HEK293 (cell line): Measurements from ENCODE around the gene RASL11B.

Experiments
- KLF1 ChIP-seq: fragments of 450-650 bp; formaldehyde crosslinking; IDR thresholded peaks from 2 replicates; pipeline ENCODE4 v1.5.1; 2016; ENCODE audit warnings: missing biosample characterization, missing genetic modification characterization
- KLF10 ChIP-seq: fragments of 450-650 bp; IDR thresholded peaks from 2 replicates; pipeline ENCODE4 v1.5.1; 2018; ENCODE audit warnings: missing biosample characterization, mild to moderate bottlenecking, missing genetic modification characterization
- REPIN1 ChIP-seq: fragments of 450-650 bp; formaldehyde crosslinking; IDR thresholded peaks from 2 replicates; pipeline ENCODE4 v1.5.1; 2017; ENCODE audit warnings: missing biosample characterization, missing genetic modification characterization, low read depth
- ZBTB8A ChIP-seq: fragments of 450-650 bp; formaldehyde crosslinking; IDR thresholded peaks from 2 replicates; pipeline ENCODE4 v1.5.1; 2016; ENCODE audit warnings: missing biosample characterization, missing genetic modification characterization
- ZNF10 ChIP-seq: fragments of 450-650 bp; formaldehyde crosslinking; IDR thresholded peaks from 2 replicates; pipeline ENCODE4 v1.5.1; 2017; ENCODE audit warnings: missing biosample characterization, missing genetic modification characterization
- ZNF114 ChIP-seq: fragments of 450-650 bp; formaldehyde crosslinking; IDR thresholded peaks from 2 replicates; pipeline ENCODE4 v1.5.0; 2017; ENCODE audit warnings: missing biosample characterization, missing genetic modification characterization
- ZNF157 ChIP-seq: fragments of 450-650 bp; formaldehyde crosslinking; IDR thresholded peaks from 2 replicates; pipeline ENCODE4 v1.5.1; 2016; ENCODE audit warnings: missing biosample characterization, missing genetic modification characterization
- ZNF175 ChIP-seq: fragments of 450-650 bp; formaldehyde crosslinking; IDR thresholded peaks from 2 replicates; pipeline ENCODE4 v1.5.1; 2016; ENCODE audit warnings: missing biosample characterization, missing genetic modification characterization
- ZNF366 ChIP-seq: fragments of 450-650 bp; formaldehyde crosslinking; conservative IDR thresholded peaks from 2 replicates; pipeline ENCODE4 v1.5.1; 2016; ENCODE audit warnings: missing biosample characterization, missing genetic modification characterization
- ZNF530 ChIP-seq: fragments of 450-650 bp; formaldehyde crosslinking; IDR thresholded peaks from 2 replicates; pipeline ENCODE4 v1.5.1; 2016; ENCODE audit warnings: low read depth, missing biosample characterization, missing genetic modification characterization
- ZNF658 ChIP-seq: fragments of 450-650 bp; formaldehyde crosslinking; IDR thresholded peaks from 2 replicates; pipeline ENCODE4; 2016; ENCODE audit warnings: missing biosample characterization, missing genetic modification characterization
- ZNF670 ChIP-seq: fragments of 450-650 bp; formaldehyde crosslinking; IDR thresholded peaks from 2 replicates; pipeline ENCODE4 v1.5.1; 2016; ENCODE audit warnings: missing biosample characterization, missing genetic modification characterization, low read depth
- TF ChIP-seq, protein P1 (sequence below): fragments of 450-650 bp; formaldehyde crosslinking; IDR thresholded peaks from 2 replicates; pipeline ENCODE4 v1.5.1; 2016; ENCODE audit warnings: missing biosample characterization, missing genetic modification characterization
- TF ChIP-seq, protein P2 (sequence below): fragments of 450-650 bp; formaldehyde crosslinking; IDR thresholded peaks from 2 replicates; pipeline ENCODE4 v1.5.1; 2016; ENCODE audit warnings: missing biosample characterization, missing genetic modification characterization, borderline replicate concordance
- TF ChIP-seq, protein P3 (sequence below): fragments of 450-650 bp; formaldehyde crosslinking; optimal IDR thresholded peaks from 2 replicates; pipeline ENCODE3; 2016; ENCODE audit warnings: missing biosample characterization, mild to moderate bottlenecking, missing genetic modification characterization
- TF ChIP-seq, protein P4 (sequence below): fragments of 450-650 bp; formaldehyde crosslinking; conservative IDR thresholded peaks from 2 replicates; pipeline ENCODE4 v1.5.1; 2016; ENCODE audit warnings: low read depth, missing biosample characterization, missing genetic modification characterization
- TF ChIP-seq, protein P5 (sequence below): fragments of 450-650 bp; formaldehyde crosslinking; IDR thresholded peaks from 2 replicates; pipeline ENCODE4 v1.5.0; 2017; ENCODE audit warnings: missing biosample characterization, missing genetic modification characterization, borderline replicate concordance
- TF ChIP-seq, protein P6 (sequence below): sonication (generic); formaldehyde crosslinking; IDR thresholded peaks from 2 replicates; pipeline ENCODE4 v1.8.1; 2022; ENCODE audit warnings: mild to moderate bottlenecking, moderate library complexity, missing genetic modification reagents
- TF ChIP-seq, protein P7 (sequence below): fragments of 450-650 bp; formaldehyde crosslinking; IDR thresholded peaks from 2 replicates; pipeline ENCODE4 v1.5.1; 2016; ENCODE audit warnings: missing biosample characterization, missing genetic modification characterization

RASL11B gene

DNA sequence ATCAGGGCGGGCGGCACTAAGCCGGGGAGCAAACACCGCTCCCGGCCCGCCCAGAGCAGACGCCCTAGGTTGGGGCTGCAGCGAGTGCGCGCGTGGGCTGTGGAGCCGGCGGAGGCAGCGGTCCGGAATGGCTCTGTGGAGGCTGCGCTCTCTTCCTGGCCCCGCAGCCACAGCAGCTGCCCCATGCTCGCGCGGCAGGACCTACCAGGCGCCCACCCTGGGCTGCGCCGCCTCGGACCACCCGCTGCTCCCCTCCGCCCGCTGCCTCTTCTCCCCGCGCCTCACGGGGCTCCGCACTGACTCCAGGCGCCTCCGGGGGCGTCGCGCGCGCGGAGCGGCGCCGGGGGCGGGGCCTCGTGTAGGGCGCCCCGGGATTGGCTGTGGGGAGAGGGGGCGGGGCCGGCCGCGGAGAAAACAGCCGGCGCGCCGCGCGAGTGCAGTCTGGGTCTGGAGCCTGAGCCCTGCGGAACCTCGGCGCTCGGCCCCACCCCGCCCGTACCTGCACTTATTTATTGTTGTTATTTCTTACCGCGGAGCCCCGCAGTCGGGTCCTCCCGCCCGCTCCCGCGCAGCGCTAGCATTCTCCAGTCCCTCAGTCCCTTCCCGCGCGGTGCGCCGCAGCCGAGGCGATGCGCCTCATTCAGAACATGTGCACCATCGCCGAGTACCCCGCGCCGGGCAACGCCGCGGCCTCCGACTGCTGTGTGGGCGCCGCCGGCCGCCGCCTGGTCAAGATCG is at the start of gene RASL11B (continued):
- TF ChIP-seq, protein P1, sequence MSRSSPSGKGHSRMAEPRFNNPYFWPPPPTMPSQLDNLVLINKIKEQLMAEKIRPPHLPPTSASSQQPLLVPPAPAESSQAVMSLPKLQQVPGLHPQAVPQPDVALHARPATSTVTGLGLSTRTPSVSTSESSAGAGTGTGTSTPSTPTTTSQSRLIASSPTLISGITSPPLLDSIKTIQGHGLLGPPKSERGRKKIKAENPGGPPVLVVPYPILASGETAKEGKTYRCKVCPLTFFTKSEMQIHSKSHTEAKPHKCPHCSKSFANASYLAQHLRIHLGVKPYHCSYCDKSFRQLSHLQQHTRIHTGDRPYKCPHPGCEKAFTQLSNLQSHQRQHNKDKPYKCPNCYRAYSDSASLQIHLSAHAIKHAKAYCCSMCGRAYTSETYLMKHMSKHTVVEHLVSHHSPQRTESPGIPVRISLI (tag by site-specific recombination): no peak
- TF ChIP-seq ZBTB8A (peak; percentile 65), ZNF10 (tag by site-specific recombination) (no peak), ZNF114 (tag by site-specific recombination) (no peak), REPIN1 (tag by site-specific recombination) (no peak), ZNF658 (no peak), KLF10 (peak; percentile 18; the same call in 1 of the 2 replicates), KLF1 (peak; percentile 76), ZNF366 (tag by site-specific recombination) (no peak), ZNF530 (tag by site-specific recombination) (no peak), ZNF175 (tag by site-specific recombination) (no peak), ZNF670 (tag by site-specific recombination) (no peak), ZNF157 (tag by site-specific recombination) (no peak)
- TF ChIP-seq, protein P2, sequence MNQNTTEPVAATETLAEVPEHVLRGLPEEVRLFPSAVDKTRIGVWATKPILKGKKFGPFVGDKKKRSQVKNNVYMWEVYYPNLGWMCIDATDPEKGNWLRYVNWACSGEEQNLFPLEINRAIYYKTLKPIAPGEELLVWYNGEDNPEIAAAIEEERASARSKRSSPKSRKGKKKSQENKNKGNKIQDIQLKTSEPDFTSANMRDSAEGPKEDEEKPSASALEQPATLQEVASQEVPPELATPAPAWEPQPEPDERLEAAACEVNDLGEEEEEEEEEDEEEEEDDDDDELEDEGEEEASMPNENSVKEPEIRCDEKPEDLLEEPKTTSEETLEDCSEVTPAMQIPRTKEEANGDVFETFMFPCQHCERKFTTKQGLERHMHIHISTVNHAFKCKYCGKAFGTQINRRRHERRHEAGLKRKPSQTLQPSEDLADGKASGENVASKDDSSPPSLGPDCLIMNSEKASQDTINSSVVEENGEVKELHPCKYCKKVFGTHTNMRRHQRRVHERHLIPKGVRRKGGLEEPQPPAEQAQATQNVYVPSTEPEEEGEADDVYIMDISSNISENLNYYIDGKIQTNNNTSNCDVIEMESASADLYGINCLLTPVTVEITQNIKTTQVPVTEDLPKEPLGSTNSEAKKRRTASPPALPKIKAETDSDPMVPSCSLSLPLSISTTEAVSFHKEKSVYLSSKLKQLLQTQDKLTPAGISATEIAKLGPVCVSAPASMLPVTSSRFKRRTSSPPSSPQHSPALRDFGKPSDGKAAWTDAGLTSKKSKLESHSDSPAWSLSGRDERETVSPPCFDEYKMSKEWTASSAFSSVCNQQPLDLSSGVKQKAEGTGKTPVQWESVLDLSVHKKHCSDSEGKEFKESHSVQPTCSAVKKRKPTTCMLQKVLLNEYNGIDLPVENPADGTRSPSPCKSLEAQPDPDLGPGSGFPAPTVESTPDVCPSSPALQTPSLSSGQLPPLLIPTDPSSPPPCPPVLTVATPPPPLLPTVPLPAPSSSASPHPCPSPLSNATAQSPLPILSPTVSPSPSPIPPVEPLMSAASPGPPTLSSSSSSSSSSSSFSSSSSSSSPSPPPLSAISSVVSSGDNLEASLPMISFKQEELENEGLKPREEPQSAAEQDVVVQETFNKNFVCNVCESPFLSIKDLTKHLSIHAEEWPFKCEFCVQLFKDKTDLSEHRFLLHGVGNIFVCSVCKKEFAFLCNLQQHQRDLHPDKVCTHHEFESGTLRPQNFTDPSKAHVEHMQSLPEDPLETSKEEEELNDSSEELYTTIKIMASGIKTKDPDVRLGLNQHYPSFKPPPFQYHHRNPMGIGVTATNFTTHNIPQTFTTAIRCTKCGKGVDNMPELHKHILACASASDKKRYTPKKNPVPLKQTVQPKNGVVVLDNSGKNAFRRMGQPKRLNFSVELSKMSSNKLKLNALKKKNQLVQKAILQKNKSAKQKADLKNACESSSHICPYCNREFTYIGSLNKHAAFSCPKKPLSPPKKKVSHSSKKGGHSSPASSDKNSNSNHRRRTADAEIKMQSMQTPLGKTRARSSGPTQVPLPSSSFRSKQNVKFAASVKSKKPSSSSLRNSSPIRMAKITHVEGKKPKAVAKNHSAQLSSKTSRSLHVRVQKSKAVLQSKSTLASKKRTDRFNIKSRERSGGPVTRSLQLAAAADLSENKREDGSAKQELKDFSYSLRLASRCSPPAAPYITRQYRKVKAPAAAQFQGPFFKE (tag by site-specific recombination): no peak
- TF ChIP-seq, protein P3, sequence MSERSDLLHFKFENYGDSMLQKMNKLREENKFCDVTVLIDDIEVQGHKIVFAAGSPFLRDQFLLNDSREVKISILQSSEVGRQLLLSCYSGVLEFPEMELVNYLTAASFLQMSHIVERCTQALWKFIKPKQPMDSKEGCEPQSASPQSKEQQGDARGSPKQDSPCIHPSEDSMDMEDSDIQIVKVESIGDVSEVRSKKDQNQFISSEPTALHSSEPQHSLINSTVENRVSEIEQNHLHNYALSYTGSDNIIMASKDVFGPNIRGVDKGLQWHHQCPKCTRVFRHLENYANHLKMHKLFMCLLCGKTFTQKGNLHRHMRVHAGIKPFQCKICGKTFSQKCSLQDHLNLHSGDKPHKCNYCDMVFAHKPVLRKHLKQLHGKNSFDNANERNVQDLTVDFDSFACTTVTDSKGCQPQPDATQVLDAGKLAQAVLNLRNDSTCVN (tag by site-specific recombination): peak; percentile 83
- TF ChIP-seq, protein P4, sequence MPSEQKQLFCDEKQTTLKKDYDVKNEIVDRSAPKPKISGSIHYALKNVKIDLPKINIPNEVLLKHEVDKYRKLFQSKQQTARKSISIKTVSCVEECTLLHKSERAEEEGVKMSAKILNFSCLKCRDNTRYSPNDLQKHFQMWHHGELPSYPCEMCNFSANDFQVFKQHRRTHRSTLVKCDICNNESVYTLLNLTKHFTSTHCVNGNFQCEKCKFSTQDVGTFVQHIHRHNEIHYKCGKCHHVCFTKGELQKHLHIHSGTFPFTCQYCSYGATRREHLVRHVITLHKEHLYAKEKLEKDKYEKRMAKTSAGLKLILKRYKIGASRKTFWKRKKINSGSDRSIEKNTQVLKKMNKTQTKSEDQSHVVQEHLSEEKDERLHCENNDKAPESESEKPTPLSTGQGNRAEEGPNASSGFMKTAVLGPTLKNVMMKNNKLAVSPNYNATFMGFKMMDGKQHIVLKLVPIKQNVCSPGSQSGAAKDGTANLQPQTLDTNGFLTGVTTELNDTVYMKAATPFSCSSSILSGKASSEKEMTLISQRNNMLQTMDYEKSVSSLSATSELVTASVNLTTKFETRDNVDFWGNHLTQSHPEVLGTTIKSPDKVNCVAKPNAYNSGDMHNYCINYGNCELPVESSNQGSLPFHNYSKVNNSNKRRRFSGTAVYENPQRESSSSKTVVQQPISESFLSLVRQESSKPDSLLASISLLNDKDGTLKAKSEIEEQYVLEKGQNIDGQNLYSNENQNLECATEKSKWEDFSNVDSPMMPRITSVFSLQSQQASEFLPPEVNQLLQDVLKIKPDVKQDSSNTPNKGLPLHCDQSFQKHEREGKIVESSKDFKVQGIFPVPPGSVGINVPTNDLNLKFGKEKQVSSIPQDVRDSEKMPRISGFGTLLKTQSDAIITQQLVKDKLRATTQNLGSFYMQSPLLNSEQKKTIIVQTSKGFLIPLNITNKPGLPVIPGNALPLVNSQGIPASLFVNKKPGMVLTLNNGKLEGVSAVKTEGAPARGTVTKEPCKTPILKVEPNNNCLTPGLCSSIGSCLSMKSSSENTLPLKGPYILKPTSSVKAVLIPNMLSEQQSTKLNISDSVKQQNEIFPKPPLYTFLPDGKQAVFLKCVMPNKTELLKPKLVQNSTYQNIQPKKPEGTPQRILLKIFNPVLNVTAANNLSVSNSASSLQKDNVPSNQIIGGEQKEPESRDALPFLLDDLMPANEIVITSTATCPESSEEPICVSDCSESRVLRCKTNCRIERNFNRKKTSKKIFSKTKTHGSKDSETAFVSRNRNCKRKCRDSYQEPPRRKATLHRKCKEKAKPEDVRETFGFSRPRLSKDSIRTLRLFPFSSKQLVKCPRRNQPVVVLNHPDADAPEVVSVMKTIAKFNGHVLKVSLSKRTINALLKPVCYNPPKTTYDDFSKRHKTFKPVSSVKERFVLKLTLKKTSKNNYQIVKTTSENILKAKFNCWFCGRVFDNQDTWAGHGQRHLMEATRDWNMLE: no peak
- TF ChIP-seq, protein P5, sequence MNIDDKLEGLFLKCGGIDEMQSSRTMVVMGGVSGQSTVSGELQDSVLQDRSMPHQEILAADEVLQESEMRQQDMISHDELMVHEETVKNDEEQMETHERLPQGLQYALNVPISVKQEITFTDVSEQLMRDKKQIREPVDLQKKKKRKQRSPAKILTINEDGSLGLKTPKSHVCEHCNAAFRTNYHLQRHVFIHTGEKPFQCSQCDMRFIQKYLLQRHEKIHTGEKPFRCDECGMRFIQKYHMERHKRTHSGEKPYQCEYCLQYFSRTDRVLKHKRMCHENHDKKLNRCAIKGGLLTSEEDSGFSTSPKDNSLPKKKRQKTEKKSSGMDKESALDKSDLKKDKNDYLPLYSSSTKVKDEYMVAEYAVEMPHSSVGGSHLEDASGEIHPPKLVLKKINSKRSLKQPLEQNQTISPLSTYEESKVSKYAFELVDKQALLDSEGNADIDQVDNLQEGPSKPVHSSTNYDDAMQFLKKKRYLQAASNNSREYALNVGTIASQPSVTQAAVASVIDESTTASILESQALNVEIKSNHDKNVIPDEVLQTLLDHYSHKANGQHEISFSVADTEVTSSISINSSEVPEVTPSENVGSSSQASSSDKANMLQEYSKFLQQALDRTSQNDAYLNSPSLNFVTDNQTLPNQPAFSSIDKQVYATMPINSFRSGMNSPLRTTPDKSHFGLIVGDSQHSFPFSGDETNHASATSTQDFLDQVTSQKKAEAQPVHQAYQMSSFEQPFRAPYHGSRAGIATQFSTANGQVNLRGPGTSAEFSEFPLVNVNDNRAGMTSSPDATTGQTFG: no peak
- TF ChIP-seq, protein P6, sequence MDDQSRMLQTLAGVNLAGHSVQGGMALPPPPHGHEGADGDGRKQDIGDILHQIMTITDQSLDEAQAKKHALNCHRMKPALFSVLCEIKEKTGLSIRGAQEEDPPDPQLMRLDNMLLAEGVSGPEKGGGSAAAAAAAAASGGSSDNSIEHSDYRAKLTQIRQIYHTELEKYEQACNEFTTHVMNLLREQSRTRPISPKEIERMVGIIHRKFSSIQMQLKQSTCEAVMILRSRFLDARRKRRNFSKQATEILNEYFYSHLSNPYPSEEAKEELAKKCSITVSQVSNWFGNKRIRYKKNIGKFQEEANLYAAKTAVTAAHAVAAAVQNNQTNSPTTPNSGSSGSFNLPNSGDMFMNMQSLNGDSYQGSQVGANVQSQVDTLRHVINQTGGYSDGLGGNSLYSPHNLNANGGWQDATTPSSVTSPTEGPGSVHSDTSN (CRISPR knock-in tag): peak; percentile 66; the same call in 1 of the 2 replicates
- TF ChIP-seq, protein P7, sequence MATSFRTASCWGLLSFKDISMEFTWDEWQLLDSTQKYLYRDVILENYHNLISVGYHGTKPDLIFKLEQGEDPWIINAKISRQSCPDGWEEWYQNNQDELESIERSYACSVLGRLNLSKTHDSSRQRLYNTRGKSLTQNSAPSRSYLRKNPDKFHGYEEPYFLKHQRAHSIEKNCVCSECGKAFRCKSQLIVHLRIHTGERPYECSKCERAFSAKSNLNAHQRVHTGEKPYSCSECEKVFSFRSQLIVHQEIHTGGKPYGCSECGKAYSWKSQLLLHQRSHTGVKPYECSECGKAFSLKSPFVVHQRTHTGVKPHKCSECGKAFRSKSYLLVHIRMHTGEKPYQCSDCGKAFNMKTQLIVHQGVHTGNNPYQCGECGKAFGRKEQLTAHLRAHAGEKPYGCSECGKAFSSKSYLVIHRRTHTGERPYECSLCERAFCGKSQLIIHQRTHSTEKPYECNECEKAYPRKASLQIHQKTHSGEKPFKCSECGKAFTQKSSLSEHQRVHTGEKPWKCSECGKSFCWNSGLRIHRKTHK: no peak
